ENCODE measurements around the gene CRYAB.

DNA sequence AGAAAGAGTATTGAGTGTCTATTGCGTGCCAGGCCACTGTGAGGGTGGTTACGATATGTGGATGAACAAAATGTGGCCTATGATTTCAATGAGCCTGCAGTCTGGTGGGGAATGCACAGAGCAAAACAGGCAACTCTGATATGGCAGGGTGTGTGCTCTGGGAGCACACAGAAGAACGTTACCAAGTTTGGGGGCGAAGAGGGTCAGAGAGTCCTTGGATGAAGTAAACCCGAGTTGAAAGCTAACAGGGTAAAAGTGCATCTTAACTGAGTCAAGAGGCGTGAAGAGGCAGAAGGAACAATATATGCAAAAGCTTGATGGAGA, 32.0 kb downstream of the CRYAB start:
- TF ChIP-seq SPI1 (IDR thresholded peaks at IDR 0.05; ENCODE audit: low read depth, low read length) (no peak), POLR2A (IDR thresholded peaks at IDR 0.05; ENCODE audit: low read depth, low read length) (no peak), POLR2AphosphoS5 (IDR thresholded peaks at IDR 0.05; ENCODE audit: low read depth, low read length) (no peak), TAF1 (IDR thresholded peaks at IDR 0.05; ENCODE audit: low read depth, low read length) (no peak), PAX5 (IDR thresholded peaks at IDR 0.05; ENCODE audit: insufficient read depth, low read length, severe bottlenecking) (no peak)
